ENCODE measurements around the gene WWOX.

DNA sequence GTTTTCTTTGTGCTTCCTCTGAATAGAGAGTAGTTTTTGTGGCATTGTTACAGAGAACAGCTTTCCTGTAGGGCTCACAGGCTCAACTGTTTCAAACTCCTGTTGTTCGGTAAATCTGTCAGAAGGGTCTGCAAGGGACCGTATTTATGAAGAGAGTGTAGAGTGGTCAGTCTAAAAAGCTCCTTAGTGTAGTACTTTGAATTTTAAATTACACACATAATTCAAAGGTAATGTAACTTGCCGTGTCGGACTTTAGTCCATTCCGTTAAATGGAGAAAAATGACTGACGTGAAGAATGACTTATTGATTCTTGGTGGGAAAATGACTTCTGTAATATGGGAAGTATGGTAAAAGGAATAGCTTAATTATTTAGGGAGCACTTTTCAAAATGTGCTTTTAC lies 190.9 kb downstream of the WWOX start:
- TF ChIP-seq, protein P1, sequence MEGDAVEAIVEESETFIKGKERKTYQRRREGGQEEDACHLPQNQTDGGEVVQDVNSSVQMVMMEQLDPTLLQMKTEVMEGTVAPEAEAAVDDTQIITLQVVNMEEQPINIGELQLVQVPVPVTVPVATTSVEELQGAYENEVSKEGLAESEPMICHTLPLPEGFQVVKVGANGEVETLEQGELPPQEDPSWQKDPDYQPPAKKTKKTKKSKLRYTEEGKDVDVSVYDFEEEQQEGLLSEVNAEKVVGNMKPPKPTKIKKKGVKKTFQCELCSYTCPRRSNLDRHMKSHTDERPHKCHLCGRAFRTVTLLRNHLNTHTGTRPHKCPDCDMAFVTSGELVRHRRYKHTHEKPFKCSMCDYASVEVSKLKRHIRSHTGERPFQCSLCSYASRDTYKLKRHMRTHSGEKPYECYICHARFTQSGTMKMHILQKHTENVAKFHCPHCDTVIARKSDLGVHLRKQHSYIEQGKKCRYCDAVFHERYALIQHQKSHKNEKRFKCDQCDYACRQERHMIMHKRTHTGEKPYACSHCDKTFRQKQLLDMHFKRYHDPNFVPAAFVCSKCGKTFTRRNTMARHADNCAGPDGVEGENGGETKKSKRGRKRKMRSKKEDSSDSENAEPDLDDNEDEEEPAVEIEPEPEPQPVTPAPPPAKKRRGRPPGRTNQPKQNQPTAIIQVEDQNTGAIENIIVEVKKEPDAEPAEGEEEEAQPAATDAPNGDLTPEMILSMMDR (IDR thresholded peaks at IDR 0.05) = no peak
- TF ChIP-seq HDAC2 (IDR thresholded peaks at IDR 0.05) (no peak), POLR2A (IDR thresholded peaks at IDR 0.05; ENCODE audit: low read length) (no peak), KDM5A (IDR thresholded peaks at IDR 0.05) (no peak), SMC3 (IDR thresholded peaks at IDR 0.05) (no peak), NFE2L2 (conservative IDR thresholded peaks at IDR 0.05; ENCODE audit: low read length) (no peak), RFX5 (IDR thresholded peaks at IDR 0.05) (no peak), EHMT2 (IDR thresholded peaks at IDR 0.05; ENCODE audit: low read depth) (no peak), CEBPB (IDR thresholded peaks at IDR 0.05) (no peak), CHD2 (IDR thresholded peaks at IDR 0.05; ENCODE audit: low read length, partially characterized antibody) (no peak)
- TF ChIP-seq, protein P2, sequence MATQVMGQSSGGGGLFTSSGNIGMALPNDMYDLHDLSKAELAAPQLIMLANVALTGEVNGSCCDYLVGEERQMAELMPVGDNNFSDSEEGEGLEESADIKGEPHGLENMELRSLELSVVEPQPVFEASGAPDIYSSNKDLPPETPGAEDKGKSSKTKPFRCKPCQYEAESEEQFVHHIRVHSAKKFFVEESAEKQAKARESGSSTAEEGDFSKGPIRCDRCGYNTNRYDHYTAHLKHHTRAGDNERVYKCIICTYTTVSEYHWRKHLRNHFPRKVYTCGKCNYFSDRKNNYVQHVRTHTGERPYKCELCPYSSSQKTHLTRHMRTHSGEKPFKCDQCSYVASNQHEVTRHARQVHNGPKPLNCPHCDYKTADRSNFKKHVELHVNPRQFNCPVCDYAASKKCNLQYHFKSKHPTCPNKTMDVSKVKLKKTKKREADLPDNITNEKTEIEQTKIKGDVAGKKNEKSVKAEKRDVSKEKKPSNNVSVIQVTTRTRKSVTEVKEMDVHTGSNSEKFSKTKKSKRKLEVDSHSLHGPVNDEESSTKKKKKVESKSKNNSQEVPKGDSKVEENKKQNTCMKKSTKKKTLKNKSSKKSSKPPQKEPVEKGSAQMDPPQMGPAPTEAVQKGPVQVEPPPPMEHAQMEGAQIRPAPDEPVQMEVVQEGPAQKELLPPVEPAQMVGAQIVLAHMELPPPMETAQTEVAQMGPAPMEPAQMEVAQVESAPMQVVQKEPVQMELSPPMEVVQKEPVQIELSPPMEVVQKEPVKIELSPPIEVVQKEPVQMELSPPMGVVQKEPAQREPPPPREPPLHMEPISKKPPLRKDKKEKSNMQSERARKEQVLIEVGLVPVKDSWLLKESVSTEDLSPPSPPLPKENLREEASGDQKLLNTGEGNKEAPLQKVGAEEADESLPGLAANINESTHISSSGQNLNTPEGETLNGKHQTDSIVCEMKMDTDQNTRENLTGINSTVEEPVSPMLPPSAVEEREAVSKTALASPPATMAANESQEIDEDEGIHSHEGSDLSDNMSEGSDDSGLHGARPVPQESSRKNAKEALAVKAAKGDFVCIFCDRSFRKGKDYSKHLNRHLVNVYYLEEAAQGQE (IDR thresholded peaks at IDR 0.05) = no peak
